DMS53 treated with DMSO at 0.1 percent for 48 hours (cell line): ENCODE data around the gene CHD5.

Experiments used
- DNase-seq: peaks from one replicate; lab custom pipeline; 2025; ENCODE audit not compliant: unreplicated experiment; lab: John Stamatoyannopoulos, UW

Gene CHD5

GRCh38 chr1:6117064-6117463 is 63.1 kb downstream of the CHD5 start:
- DNase-seq, result no peak

DNA sequence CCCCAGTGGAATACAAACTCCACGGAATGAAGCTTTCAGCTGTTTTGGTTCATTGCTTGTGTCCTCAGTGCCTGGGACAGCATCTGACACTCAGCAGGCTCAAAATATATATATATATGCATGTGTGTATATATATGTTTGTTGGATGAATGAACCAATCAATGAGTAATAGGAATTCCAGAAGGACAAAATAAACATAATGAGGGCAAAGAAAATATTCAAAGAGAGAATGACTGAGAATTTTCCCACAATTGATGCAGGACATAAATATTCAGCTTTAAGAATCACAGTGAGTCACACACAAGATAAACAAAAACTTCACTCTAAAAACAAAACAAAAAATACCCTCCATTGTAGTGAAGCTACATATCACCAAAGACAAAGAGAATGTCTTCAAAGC is 64.0 kb downstream of the CHD5 start:
- no peak for DNase-seq

DNA sequence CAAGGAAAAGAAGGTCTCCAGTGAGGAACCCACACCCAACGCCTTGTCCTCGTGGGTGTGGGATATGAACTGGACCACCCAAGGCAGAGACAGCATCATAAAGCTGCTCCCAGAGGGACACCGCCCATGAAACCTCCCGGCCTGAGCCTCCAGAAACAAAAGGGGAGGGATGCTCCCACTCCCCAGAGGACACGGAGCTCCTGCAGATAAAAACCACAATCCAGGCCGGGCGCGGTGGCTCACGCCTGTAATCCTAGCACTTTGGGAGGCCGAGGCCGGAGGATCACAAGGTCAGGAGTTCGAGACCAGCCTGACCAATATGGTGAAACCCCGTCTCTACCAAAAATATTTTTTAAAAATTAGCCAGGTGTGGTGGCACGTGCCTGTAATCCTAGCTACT is 66.4 kb downstream of the CHD5 start:
- no peak for DNase-seq

GRCh38 chr1:6113116-6113515 is 67.0 kb downstream of the CHD5 start:
- no peak for DNase-seq

GRCh38 chr1:6112690-6113005 is 67.5 kb downstream of the CHD5 start:
- no peak for DNase-seq

DNA sequence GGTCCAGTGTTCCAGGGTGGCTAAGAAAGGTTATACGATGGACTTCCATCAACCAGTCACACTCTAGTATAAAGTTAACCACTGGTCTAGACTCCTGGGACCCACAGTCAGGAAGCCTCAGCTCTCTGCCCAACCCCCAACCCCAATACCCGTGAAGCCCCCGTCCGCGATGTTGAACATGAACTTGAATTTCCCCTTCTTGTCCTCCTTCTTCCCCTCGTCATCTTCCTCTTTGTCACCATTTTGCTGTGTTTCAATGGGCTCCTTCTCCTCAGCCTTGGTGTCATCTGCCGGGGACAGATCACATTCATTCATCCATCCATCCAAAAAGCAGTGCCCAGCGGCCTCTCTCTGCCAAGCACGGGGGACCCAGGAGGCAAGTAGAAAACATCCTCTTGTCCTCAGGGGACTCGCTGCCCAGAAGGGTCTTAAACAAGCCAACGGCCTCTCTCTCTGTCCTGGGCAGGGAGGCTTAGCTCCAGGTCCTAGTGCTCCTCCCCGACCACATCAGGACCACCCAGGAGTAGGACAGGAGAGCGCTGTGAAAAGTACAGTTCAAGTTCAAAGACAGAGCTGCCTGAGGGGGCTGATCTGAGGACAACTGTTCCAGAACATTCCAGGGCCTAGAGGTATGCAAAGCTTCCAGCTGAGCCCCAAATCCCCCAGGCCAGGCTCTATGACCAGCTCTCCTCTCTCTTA is 68.0 kb downstream of the CHD5 start:
- DNase-seq, result no peak

- peak; percentile 87 for DNase-seq
Observed at GRCh38 chr1:6111571-6111970, 68.5 kb downstream of the CHD5 start.

DNA sequence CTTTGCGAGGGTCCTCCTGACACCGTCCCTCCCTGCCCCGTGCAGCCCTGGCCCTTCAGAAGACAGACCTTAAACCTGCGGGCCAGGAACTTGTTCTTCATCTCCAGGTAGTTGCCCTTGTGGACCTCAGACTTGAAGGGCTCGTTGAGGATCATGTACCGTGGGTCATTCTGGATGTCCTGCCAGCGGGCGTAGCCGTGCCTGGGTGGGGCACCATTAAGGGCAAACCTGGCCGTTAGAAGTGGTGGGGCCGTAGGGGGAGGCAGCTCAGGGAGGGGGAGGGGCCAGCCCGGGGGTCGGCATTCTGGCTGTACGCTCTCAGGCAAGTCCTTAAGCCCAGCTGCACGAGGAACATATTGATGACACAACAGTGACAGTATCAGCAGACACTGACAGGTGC is 69.8 kb downstream of the CHD5 start:
- DNase-seq, result no peak

- no peak for DNase-seq
Observed at GRCh38 chr1:6109688-6110087, 70.4 kb downstream of the CHD5 start.

- DNase-seq, result peak; percentile 50
Observed at GRCh38 chr1:6108937-6109614, 71.0 kb downstream of the CHD5 start.

GRCh38 chr1:6108476-6108875 is 71.6 kb downstream of the CHD5 start:
- no peak for DNase-seq

GRCh38 chr1:6107409-6108356 is 72.4 kb downstream of the CHD5 start:
- DNase-seq, result no peak

GRCh38 chr1:6106977-6107376 is 73.1 kb downstream of the CHD5 start:
- no peak for DNase-seq

DNA sequence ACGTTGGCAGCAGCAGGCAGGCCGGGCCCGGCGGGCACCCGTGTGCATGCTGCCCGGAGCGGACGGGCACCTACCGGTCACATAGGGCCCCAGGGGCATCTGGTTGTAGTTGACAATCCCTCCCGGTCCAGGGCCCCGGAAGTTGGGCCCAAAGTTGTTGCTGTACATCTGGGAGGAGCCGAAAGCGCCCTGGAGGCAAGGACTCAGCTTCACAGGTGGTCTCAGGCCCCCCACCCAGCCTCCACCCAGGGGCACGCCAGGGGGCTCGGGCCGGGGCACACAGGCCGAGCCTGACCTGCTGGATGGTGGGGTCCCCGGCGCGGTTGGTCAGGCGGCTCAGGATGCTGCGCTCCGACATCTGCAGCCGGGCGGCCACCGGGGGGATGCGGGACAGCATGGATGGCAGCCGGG is 73.8 kb downstream of the CHD5 start:
- no peak for DNase-seq

- DNase-seq, result no peak
Observed at GRCh38 chr1:6105763-6106162, 74.4 kb downstream of the CHD5 start.

- peak; percentile 16 for DNase-seq
Observed at GRCh38 chr1:6105218-6105679, 74.9 kb downstream of the CHD5 start.

DNA sequence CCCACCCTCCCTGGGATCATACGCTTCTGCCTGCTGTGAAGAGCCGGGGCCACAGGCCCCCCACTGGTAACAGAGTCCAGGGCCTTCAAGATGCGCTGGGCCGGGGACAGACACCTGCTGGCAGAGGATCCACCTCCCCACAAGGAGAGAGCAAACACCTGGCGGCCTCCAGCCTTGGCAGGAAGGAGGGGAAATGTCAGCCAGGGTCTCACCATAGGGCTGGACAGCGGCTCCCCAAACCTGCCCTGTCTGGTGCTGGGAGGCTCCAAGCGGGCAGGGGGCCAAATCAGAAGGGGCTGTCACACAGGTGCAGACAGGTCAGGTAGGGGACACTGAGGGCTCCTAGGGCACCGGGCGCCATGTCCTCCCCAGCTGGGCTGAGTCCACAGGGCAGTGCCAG is 75.5 kb downstream of the CHD5 start:
- DNase-seq, result no peak

DNA sequence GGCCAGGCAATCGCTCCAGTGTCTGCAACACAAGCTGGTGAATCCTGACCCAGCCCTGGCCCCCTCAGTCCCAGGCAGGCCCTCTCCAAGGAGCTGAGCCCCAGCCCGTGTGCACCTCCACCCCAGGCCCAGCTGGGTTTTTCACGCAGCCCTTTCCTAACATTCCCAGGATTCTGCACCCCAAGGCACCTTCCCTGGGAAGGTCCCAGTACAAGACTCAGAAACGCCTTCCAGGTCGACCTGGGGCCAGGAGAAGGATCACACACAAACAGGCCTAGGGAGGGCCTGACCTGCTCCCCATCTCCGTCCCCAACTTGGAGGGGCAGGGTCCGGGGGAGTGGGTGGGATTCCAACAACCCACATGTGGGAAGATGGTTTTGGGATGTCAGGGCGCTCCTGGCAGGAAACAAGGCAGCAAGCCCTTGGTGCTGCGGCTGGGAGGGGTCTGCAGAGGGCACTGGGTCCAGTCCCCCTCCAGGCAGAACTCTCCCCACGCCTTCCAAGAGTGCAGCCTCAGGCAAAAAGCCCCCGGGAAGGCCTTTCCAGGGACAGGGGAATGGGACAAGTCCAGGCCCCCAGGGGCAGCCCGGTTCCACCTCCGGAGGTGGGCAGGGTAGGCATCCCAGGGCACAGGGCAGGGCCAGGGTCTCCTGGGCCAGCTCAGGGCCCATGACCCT is 76.1 kb downstream of the CHD5 start:
- no peak for DNase-seq

DNA sequence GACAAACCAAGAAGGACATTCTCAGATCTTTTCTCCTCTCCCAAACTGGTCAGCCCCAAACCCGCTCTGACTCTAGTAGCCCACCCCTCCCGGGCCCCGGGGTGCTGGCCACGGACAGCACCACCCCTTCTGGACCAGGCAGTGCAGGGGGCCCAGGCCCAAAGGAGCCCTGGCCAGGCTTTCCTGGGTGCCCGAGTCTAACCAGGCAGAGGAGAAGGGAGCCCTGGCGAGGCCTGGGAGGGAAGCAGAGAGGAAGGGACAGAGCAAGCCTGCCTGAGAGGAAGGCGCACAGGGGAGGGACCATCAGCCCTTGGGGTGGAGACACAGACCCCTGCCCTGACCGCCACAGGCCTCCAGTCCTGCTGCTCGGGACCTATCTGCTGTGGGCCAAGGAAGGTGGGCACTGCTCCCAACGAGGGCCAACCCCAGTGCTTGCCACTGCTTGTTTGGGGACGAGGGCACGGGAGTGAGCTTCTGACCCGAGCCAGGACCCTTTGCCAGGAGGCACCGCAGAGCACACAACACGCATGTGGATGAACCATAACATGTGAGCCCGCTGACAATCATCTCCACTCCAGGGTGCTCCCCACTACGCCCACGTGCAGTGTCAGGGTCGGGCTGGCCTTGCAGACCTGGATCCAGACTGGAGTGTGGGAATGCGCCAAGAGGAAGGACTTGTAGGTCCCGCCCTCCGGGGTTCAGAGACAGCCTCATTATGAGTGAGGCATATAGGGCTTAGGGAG is 76.8 kb downstream of the CHD5 start:
- DNase-seq, result no peak

DNA sequence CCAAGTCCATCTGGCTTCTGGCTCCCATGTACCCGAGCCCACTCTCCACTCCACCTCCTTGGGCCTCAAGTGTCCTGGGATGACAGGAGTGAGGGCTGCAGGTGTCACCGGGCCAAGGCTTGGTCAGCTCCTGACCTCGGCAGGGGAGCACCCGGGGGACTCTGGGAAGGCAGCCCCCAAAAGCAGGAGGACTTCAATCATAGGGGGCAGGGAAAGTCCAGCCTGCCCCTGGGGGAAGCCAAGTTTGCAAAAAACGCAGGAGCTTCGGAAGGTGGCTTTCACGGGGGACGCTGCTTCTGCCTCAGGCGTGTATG is 77.6 kb downstream of the CHD5 start:
- no peak for DNase-seq
